Measurements from ENCODE around the gene TPMT. TPM values are rescaled to one million over a fixed set of nuclear protein-coding genes. Genes with fewer than 3 reads are reported as not detected.
"Not testable (repeated sequence)": the region's sequence is repeated elsewhere in the genome, so short reads cannot be mapped to it uniquely, and the experiment has no call there.

TPMT gene
- total RNA-seq, 1 donor from 2014 or later: 18.2 TPM

- FAIRE-seq (no peak), DNase-seq (ENCODE audit: low read depth) (no peak)
- TF ChIP-seq CTCF (IDR thresholded peaks at IDR 0.05; ENCODE audit: insufficient read depth, low read length, severe bottlenecking): no peak
- H3K27me3 ChIP-seq (ENCODE audit: control insufficient read depth, insufficient read depth, low read length): no peaks in the 10 kb centered on the region
- no peak overlapping the region for H3K4me3 ChIP-seq (ENCODE audit: low read depth, low read length)
- peaks cover 2% of the 10 kb centered on the region for H3K36me3 ChIP-seq (ENCODE audit: control insufficient read depth, insufficient read depth, low read length)
Measured at GRCh38 chr6:18179770-18180356, 25.0 kb upstream of the TPMT start.

GRCh38 chr6:18178960-18179615, 24.2 kb upstream of the TPMT start:
- Histone ChIP-seq H3K4me3 (ENCODE audit: low read depth, low read length) (no peak overlapping the region), H3K27me3 (ENCODE audit: control insufficient read depth, insufficient read depth, low read length) (no peaks in the 10 kb centered on the region), H3K36me3 (ENCODE audit: control insufficient read depth, insufficient read depth, low read length) (peaks cover 2% of the 10 kb centered on the region)
- TF ChIP-seq CTCF (IDR thresholded peaks at IDR 0.05; ENCODE audit: insufficient read depth, low read length, severe bottlenecking): no peak
- no peak for FAIRE-seq
- no peak for DNase-seq (ENCODE audit: low read depth)

- DNase-seq (ENCODE audit: low read depth) (no peak), FAIRE-seq (no peak)
- TF ChIP-seq CTCF (IDR thresholded peaks at IDR 0.05; ENCODE audit: insufficient read depth, low read length, severe bottlenecking): no peak
Measured at GRCh38 chr6:18177286-18177965, 22.5 kb upstream of the TPMT start.

GRCh38 chr6:18176198-18176597, 21.3 kb upstream of the TPMT start:
- not testable (repeated sequence) for FAIRE-seq; H3K27me3 ChIP-seq (ENCODE audit: control insufficient read depth, insufficient read depth, low read length); DNase-seq (ENCODE audit: low read depth); H3K4me3 ChIP-seq (ENCODE audit: low read depth, low read length); H3K36me3 ChIP-seq (ENCODE audit: control insufficient read depth, insufficient read depth, low read length)

More at GRCh38 chr6:18177286-18177965, 22.5 kb upstream of the TPMT start:
- peaks cover 2% of the 10 kb centered on the region for H3K36me3 ChIP-seq (ENCODE audit: control insufficient read depth, insufficient read depth, low read length)
- H3K27me3 ChIP-seq (ENCODE audit: control insufficient read depth, insufficient read depth, low read length): no peaks in the 10 kb centered on the region
- H3K4me3 ChIP-seq (ENCODE audit: low read depth, low read length): no peak overlapping the region

- H3K27me3 ChIP-seq (ENCODE audit: control insufficient read depth, insufficient read depth, low read length): no peaks in the 10 kb centered on the region
- FAIRE-seq (no peak), DNase-seq (ENCODE audit: low read depth) (no peak)
- TF ChIP-seq CTCF (IDR thresholded peaks at IDR 0.05; ENCODE audit: insufficient read depth, low read length, severe bottlenecking): no peak
- H3K36me3 ChIP-seq (ENCODE audit: control insufficient read depth, insufficient read depth, low read length): peaks cover 2% of the 10 kb centered on the region
- H3K4me3 ChIP-seq (ENCODE audit: low read depth, low read length): no peak overlapping the region
Measured at GRCh38 chr6:18171871-18172270, 17.0 kb upstream of the TPMT start.

GRCh38 chr6:18168264-18168663, 13.4 kb upstream of the TPMT start:
- TF ChIP-seq CTCF (IDR thresholded peaks at IDR 0.05; ENCODE audit: insufficient read depth, low read length, severe bottlenecking): no peak
- no peak overlapping the region for H3K4me3 ChIP-seq (ENCODE audit: low read depth, low read length)
- peaks cover 2% of the 10 kb centered on the region for H3K36me3 ChIP-seq (ENCODE audit: control insufficient read depth, insufficient read depth, low read length)
- FAIRE-seq: no peak
- no peak for DNase-seq (ENCODE audit: low read depth)
- no peaks in the 10 kb centered on the region for H3K27me3 ChIP-seq (ENCODE audit: control insufficient read depth, insufficient read depth, low read length)

All from bronchial epithelial cell (primary cell).